BJ (cell line): Measurements from ENCODE around the gene SLC38A2. TPM values are rescaled to one million over a fixed set of nuclear protein-coding genes. Genes with fewer than 3 reads are reported as not detected.

ENCODE experiments used
- CTCF ChIA-PET: fragments of 350-600 bp; formaldehyde crosslinking; extraction: SDS; loops from one replicate; lab custom pipeline; 2021; ENCODE audit warnings: antibody characterized with exemption, inconsistent platforms; lab: Yijun Ruan, JAX
- POLR2A ChIA-PET: fragments of 300-600 bp; sonication (Branson Sonifier 250); formaldehyde crosslinking; extraction: SDS; loops from one replicate; lab custom pipeline; 2021; ENCODE audit warnings: antibody characterized with exemption; lab: Charles Lee
- DNase-seq: peaks from one replicate; pipeline ENCODE4 v3.0.0-alpha.2; 2011; ENCODE audit warnings: low read depth
- H3K27me3 ChIP-seq: 2 replicates; pipeline ENCODE4 v1.6.0; 2011; ENCODE audit warnings: low read length; ENCODE audit not compliant: control insufficient read depth, insufficient read depth
- H3K36me3 ChIP-seq: 2 replicates; pipeline ENCODE4 v1.5.1; 2011; ENCODE audit warnings: low read length; ENCODE audit not compliant: control insufficient read depth, insufficient read depth
- H3K4me3 ChIP-seq: 2 replicates; pipeline ENCODE4 v1.5.1; 2011; ENCODE audit warnings: low read depth, mild to moderate bottlenecking, control low read depth, low read length
- polyA plus RNA-seq: library from polyadenylated mRNA; depleted of rRNA; stranded (reverse); fragments of >200 nt; gene quantifications from 2 replicates; pipeline ENCODE4 v1.2.3, GENCODE V29; 2011
- TF ChIP-seq, protein P1 (sequence below): IDR thresholded peaks from 2 replicates; pipeline ENCODE4 v1.5.1; 2011; ENCODE audit warnings: low read depth, mild to moderate bottlenecking, control low read depth, inconsistent platforms, low read length, moderate library complexity; ENCODE audit not compliant: insufficient read depth

Gene SLC38A2
- polyA plus RNA-seq, 1 experiment: 472 TPM

DNA sequence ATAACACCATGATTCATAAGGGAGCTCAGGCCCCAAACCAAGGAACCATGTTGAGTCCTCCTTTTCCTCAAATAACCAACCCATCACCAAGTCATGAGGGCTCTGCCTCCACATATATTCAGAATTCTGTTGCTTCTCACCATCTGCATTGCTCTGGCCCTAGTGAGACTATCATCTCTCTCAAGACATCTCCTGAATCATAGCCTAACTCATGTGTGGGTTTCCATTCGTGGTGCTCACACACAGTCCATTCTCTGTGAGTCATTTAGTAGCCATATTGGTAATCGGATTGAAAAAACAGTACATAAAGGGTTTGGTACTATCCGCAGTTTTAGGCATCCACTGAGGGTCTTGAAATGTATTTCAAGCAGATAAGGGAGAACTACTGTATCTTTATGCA, 5.1 kb upstream of the SLC38A2 start:
- no peaks in the 10 kb centered on the region for H3K27me3 ChIP-seq
- ChIA-PET CTCF (no interaction called here), POLR2A (no interaction called here)
- H3K4me3 ChIP-seq: no peak overlapping the region
- no peaks in the 10 kb centered on the region for H3K36me3 ChIP-seq
- no peak for DNase-seq
- TF ChIP-seq, protein P1, sequence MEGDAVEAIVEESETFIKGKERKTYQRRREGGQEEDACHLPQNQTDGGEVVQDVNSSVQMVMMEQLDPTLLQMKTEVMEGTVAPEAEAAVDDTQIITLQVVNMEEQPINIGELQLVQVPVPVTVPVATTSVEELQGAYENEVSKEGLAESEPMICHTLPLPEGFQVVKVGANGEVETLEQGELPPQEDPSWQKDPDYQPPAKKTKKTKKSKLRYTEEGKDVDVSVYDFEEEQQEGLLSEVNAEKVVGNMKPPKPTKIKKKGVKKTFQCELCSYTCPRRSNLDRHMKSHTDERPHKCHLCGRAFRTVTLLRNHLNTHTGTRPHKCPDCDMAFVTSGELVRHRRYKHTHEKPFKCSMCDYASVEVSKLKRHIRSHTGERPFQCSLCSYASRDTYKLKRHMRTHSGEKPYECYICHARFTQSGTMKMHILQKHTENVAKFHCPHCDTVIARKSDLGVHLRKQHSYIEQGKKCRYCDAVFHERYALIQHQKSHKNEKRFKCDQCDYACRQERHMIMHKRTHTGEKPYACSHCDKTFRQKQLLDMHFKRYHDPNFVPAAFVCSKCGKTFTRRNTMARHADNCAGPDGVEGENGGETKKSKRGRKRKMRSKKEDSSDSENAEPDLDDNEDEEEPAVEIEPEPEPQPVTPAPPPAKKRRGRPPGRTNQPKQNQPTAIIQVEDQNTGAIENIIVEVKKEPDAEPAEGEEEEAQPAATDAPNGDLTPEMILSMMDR: no peak

DNA sequence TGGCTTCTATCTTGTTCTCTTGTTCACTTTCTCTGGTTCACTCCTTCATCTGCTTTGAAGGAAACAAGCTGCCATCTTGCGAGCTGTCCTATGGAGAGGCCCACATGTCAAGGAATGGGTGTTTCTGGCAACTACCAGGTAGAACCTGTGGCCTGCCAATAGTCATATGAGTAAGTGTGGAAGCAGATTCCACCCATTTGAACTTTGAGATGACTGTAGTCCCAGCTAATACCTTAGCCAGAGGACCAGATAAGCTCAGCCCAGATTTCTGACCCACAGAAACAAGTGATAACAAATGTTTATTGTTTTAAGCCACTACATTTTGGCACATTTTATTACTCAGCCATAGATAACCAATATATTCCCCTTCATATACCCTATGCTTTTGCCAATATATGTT, 4.0 kb upstream of the SLC38A2 start:
- H3K27me3 ChIP-seq: no peaks in the 10 kb centered on the region
- TF ChIP-seq, protein P1: no peak
- POLR2A ChIA-PET: interaction anchor here (1.1 kb wide), 1 partner anchor 10 kb away, joined by 4 read pairs; no protein-coding TSS in a partner anchor
- H3K36me3 ChIP-seq: no peaks in the 10 kb centered on the region
- no peak overlapping the region for H3K4me3 ChIP-seq
- no peak for DNase-seq
- CTCF ChIA-PET: interaction anchor here (0.8 kb wide), 1 partner anchor 99 kb away, joined by 4 read pairs; no protein-coding TSS in a partner anchor

DNA sequence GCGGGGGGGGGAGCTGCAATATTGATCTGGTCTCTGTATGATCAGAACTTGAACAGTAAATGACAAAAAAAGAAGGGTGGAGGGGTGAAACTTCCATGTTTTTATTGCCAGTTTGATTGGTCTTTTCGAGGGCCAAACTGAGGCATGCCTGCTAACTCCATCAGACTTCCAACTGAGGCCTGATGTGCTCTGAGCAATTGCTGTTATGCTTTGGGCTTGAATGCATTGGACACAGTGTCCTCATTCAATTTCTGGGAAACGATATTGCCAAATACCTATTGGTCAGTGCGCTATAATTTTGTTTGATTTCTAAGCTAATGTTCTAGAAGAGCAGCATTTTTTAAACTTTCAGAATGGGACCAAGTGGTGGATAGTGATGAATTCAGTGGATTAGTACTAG, 2.1 kb upstream of the SLC38A2 start:
- POLR2A ChIA-PET: no interaction called here
- no peak for DNase-seq
- CTCF ChIA-PET: no interaction called here
- H3K4me3 ChIP-seq: no peak overlapping the region
- TF ChIP-seq, protein P1: no peak
- H3K36me3 ChIP-seq: peaks cover 3% of the 10 kb centered on the region; the same call in 1 of the 2 replicates
- no peaks in the 10 kb centered on the region for H3K27me3 ChIP-seq

DNA sequence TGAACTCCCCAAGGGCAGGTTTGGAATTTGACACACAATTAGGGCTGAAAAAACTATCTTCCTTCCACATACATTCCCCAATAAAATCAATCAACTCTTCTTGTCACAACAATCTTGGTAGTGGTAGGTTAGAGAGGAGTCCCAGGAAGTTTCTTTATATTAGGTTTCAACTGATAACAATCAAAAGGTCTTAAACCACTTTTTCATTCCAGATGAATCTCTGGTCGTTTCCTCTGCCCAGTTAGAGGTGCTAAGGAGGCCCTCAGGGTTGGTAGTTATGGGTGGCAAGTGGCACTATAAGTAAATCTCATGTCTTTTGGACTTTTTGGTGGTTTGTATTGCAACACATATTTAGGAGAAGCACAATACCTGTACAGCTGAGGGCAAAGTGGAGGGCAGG, 1.7 kb upstream of the SLC38A2 start:
- POLR2A ChIA-PET: no interaction called here
- no peak overlapping the region for H3K4me3 ChIP-seq
- CTCF ChIA-PET: no interaction called here

DNA sequence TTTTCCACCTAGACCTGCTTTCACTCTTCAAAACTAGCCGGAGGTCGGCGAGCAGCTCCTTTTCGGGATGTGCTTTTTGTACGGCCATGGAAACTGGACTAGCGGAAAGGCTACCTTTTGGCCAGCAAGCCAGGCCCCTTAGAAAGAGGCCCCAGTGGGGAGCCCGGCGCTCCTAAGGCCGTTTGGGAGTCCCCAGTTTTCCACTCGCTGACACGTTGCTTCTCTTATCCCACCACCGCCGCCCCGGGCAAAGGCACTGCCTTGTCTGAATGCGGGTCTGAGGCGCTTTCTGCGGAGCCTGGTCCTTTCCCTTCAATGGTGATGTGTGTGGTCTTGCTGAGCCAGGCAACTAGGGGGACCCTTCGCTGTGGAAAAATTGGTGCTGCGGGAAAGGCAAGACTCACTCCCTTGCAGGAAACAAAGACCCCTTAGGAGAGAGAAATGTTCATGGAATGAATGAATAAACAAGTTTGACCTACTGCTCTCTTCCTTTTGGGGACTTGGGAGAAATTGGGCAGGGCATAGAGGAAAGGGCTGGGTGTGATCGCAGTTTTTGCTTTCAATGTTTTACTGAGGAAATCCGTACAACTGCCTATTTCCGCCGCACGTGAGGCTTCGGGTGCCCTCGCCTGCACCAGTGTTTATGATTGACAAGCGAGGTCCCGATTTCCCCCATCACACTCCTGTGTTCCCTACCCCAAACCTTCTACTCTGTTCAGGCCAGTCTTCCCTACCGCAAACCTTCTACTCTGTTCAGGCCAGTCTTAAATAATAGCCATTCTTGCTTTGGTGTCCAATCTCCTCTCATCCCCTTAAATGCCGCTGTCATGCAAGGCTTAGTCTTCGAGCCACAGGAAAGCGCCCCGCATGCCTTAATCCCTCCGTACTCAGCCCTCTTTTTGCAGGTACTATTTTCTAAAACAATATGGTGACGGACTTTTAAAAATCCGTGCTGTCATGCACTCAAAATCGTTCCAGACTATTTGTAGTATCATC, 1.0 kb upstream of the SLC38A2 start:
- ChIA-PET POLR2A (interaction anchor here (0.6 kb wide), 2 partner anchors 120 to 200 kb away, joined by 11 to 16 read pairs; no protein-coding TSS in a partner anchor), CTCF (no interaction called here)
- TF ChIP-seq, protein P1: peak; percentile 28; the same call in 1 of the 2 replicates
- Histone ChIP-seq H3K36me3 (peaks cover 3% of the 10 kb centered on the region; the same call in 1 of the 2 replicates), H3K27me3 (no peaks in the 10 kb centered on the region), H3K4me3 (peak overlapping the region; percentile 65)
- no peak for DNase-seq

More for the DNA sequence above, 1.7 kb upstream of the SLC38A2 start:
- DNase-seq: no peak
- no peaks in the 10 kb centered on the region for H3K27me3 ChIP-seq
- peaks cover 3% of the 10 kb centered on the region; the same call in 1 of the 2 replicates for H3K36me3 ChIP-seq
- TF ChIP-seq, protein P1: no peak
